ENCODE measurements around the gene ZCCHC24. TPM values are rescaled to one million over a fixed set of nuclear protein-coding genes. Genes with fewer than 3 reads are reported as not detected.

Gene ZCCHC24
- total RNA-seq, 3 donors from 2014 or later, result 5.6 to 125 (median 22.8) TPM

DNA sequence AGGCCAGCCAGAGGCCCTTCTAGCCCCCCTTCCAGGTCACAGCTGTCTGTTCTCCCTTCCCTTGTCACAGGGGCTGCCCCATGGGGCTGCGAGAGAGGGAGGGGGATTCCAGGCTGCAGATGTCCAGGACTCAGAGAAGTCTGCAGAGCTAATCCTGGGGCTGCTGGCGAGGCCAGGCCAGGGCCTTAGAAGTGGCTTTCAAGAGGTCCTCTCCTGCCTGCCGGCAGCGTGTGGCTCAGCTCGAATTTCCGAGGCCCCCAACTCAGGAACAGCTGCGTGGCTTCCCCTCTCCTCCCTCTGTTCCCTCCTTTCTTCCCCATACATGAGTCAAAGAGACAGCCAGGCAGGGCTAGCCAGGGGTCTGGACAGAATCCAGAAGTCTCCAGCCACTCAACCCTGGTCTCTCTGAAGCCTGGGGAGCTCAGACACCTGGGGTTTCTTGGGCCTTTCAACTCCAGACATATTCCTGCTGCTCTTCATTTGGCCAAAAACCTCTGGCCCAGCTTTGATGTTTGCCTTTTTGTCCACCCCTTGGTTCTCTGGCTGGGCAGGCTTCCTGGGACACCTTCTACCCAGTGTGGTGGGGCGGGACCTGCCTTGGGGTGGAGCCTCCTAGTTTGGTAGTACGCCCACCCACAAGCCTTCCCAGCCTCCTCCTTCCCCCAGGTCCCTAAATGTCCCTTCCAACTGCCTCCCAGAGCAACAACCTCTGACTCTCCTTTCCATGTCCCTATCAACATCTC, 45.1 kb upstream of the ZCCHC24 start:
- peak; percentile 17 for ATAC-seq
- DNase-seq, result no peak
- intact Hi-C loops (cut with DNase I, micrococcal nuclease), result no loop called here
- no peaks in the 10 kb centered on the region for H3K4me1 ChIP-seq (ENCODE audit: low read depth)
- no peaks in the 10 kb centered on the region for H3K9me3 ChIP-seq
- no peaks in the 10 kb centered on the region for H3K36me3 ChIP-seq (ENCODE audit: low read depth)
- TF ChIP-seq, protein P1, sequence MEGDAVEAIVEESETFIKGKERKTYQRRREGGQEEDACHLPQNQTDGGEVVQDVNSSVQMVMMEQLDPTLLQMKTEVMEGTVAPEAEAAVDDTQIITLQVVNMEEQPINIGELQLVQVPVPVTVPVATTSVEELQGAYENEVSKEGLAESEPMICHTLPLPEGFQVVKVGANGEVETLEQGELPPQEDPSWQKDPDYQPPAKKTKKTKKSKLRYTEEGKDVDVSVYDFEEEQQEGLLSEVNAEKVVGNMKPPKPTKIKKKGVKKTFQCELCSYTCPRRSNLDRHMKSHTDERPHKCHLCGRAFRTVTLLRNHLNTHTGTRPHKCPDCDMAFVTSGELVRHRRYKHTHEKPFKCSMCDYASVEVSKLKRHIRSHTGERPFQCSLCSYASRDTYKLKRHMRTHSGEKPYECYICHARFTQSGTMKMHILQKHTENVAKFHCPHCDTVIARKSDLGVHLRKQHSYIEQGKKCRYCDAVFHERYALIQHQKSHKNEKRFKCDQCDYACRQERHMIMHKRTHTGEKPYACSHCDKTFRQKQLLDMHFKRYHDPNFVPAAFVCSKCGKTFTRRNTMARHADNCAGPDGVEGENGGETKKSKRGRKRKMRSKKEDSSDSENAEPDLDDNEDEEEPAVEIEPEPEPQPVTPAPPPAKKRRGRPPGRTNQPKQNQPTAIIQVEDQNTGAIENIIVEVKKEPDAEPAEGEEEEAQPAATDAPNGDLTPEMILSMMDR (IDR thresholded peaks at IDR 0.05), result no peak
- H3K4me3 ChIP-seq, result no peak overlapping the region

DNA sequence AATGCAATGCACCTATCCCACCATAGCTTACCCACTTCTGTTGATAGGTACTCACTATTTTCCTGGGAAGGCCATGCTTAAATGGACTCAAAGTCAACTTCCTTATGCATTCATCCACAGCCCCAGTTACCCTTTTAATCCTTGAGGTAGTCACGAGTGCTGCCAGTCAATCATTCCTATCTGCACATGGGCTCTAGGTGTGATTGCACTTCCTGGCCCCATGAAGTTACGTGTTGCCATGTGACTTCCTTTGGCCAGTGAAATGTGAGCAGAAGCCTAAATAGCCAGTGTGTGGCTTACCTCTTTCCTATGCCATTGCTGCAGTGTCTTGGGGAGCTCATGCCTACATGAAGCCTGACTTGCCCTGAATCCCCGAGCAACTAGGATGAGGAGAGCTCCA, 43.4 kb upstream of the ZCCHC24 start:
- no peak for ATAC-seq
- Histone ChIP-seq H3K36me3 (ENCODE audit: low read depth) (no peaks in the 10 kb centered on the region), H3K4me3 (no peak overlapping the region), H3K4me1 (ENCODE audit: low read depth) (no peaks in the 10 kb centered on the region), H3K9me3 (no peaks in the 10 kb centered on the region)
- DNase-seq, result no peak
- TF ChIP-seq, protein P1 (IDR thresholded peaks at IDR 0.05), result no peak
- intact Hi-C loops (cut with DNase I, micrococcal nuclease), result loop anchor here in 1 of 2 donors (5.0 kb wide), 1 partner anchor 117 kb away; no protein-coding TSS in a partner anchor

DNA sequence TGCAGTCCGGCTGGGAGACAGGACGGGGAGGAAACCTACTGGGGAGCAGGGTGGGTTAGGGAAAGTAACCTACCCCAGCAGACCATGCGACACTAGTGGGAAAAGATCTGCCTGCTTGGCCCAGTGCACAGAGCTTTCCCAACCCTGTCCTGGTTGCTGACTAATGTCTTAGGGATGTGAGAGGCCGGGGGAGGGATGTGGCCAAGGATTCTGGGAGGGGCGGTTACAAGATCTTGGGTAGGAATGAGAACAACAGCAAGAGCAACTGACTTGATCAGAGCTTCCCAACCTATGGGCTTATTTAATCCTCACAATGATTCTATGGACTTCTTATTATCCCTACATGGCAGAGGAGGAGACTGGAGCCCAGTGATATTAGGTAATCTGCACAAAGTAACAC, 42.9 kb upstream of the ZCCHC24 start:
- DNase-seq, result peak; percentile 37 to 55 (median 49)
- no peak overlapping the region for H3K4me3 ChIP-seq
- intact Hi-C loops (cut with DNase I, micrococcal nuclease), result loop anchor here in 1 of 2 donors (5.0 kb wide), 1 partner anchor 116 kb away; no protein-coding TSS in a partner anchor
- H3K36me3 ChIP-seq (ENCODE audit: low read depth), result no peaks in the 10 kb centered on the region
- ATAC-seq, result peak; percentile 51
- TF ChIP-seq, protein P1 (IDR thresholded peaks at IDR 0.05), result no peak
- H3K9me3 ChIP-seq, result no peaks in the 10 kb centered on the region
- H3K4me1 ChIP-seq (ENCODE audit: low read depth), result no peaks in the 10 kb centered on the region

DNA sequence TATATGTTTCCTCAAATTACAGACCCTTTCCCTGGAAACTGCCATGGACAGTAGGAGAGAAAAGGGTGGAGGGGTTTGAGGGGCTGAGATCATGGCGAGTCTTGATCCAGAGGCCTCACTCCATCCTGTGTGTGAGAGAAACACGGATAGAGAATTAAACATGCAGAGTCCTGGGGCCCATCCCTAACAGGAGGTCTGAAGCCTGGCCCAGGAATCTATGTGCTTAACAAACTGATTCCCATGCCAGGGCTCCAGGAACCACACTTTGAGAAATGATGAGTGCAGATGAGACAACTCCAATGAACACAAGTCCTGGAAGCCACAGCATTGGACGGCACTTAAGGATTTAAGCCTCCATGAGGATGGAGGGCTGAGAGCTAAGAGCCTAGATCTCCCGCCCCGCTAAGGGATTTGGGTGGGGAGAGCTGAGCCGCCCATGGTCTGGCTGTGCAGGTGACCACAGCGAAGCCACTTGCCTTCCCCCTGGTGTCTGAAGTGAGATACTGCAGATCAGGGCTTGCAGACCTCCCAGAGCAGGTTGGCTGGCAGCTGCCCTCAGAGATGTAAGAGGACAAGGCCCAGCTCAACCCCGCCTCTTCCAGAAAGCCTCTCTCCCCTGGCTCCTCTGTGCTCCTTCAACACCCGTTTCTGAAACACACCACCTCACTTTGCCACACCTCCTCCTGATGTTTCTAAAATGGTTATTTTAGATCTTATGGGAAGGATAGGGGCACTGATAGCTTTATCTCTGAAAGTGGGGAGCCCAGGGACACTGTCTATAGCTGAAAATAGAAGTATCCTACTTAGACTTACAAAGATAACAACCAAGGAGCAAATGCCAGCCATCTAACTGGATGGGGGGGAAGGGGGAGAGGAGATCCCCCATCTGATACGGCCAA, 42.1 kb upstream of the ZCCHC24 start:
- peak; percentile 39 to 61 (median 57) for DNase-seq
- no peaks in the 10 kb centered on the region for H3K36me3 ChIP-seq (ENCODE audit: low read depth)
- H3K4me3 ChIP-seq, result no peak overlapping the region
- TF ChIP-seq, protein P1 (IDR thresholded peaks at IDR 0.05), result peak; percentile 48
- intact Hi-C loops (cut with DNase I, micrococcal nuclease), result loop anchor here in 1 of 2 donors (5.0 kb wide), 1 partner anchor 115 kb away; no protein-coding TSS in a partner anchor
- peak; percentile 76 for ATAC-seq
- H3K9me3 ChIP-seq, result no peaks in the 10 kb centered on the region
- no peaks in the 10 kb centered on the region for H3K4me1 ChIP-seq (ENCODE audit: low read depth)

- intact Hi-C loops (cut with DNase I, micrococcal nuclease), result no loop called here
- DNase-seq, result no peak
- H3K4me3 ChIP-seq, result no peak overlapping the region
- H3K36me3 ChIP-seq (ENCODE audit: low read depth), result no peaks in the 10 kb centered on the region
- no peaks in the 10 kb centered on the region for H3K4me1 ChIP-seq (ENCODE audit: low read depth)
- no peak for ATAC-seq
- no peaks in the 10 kb centered on the region for H3K9me3 ChIP-seq
- TF ChIP-seq, protein P1 (IDR thresholded peaks at IDR 0.05), result no peak
These were observed 39.1 kb upstream of the ZCCHC24 start for GRCh38 chr10:79484476-79484875.
